GM21825 (cell line): ENCODE data around the gene SH3PXD2B.

ENCODE experiments used
- ATAC-seq: cut with Tn5 transposase; IDR thresholded peaks from one replicate; pipeline ENCODE4 v1.9.1; 2021; ENCODE audit warnings: mild to moderate bottlenecking, moderate library complexity; ENCODE audit not compliant: unreplicated experiment

Gene SH3PXD2B

DNA sequence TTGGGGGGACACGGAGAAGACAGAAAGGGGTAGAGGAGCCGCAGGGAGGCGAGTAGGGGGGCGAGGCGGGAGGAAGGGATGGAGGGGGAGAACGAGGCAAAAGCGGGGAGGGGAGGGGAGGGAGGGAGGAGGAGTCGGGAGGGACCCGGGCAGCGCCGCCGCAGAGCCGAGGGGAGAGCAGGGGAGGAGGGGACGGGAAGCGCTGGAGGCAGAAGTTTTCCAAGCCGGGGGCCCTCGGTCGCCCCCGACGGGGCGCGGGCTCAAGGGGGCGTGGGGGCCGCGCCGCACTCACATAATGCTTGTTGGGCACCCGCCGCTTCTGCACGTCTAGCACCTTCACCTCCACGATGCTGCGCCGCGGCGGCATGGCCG is 353 bp downstream of the SH3PXD2B start:
- ATAC-seq: no peak

GRCh38 chr5:172453206-172453985 is 929 bp downstream of the SH3PXD2B start:
- ATAC-seq: no peak

- ATAC-seq: no peak
Observed at GRCh38 chr5:172452398-172453205, 1.7 kb downstream of the SH3PXD2B start.

GRCh38 chr5:172451771-172452197 is 2.5 kb downstream of the SH3PXD2B start:
- ATAC-seq: no peak

- no peak for ATAC-seq
Observed at GRCh38 chr5:172450861-172451695, 3.2 kb downstream of the SH3PXD2B start.

- ATAC-seq: no peak
Observed at GRCh38 chr5:172450453-172450852, 3.9 kb downstream of the SH3PXD2B start.

- no peak for ATAC-seq
Observed at GRCh38 chr5:172448999-172449398, 5.3 kb downstream of the SH3PXD2B start.

DNA sequence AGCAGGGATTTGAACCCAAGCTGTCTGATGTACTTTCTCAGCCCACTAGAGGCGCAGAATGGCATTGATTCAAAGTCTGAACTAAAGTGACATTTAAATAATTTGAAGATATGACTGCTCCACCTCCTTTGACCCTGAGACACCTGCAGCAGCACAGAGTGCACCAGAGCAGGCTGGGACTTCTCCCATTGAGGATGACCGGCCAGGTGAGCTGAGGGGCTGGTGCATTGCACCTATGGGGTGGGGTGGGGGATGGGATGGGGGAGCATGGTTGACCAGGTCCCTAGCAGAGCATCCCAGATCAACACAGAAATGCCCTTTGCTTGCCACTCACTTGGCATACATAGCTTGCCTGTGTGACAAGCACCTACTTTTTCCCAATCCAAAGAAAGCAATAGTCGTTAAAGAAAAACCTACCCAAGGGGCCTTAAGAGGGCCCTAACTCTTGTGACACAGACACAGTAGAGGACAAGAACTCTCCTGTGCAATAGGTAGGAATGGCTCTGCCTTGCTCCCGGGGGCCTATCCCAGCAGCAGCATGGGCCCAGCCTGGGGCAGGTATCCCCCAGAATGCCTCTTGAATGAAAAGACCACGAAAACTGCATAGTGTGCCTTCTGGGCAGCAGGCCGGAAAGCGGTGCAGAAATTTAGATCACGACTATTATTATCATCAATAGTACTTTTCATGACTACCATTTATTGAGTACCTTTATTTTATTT is 6.5 kb downstream of the SH3PXD2B start:
- no peak for ATAC-seq

GRCh38 chr5:172446336-172447051 is 7.8 kb downstream of the SH3PXD2B start:
- ATAC-seq: no peak

GRCh38 chr5:172445866-172446265 is 8.5 kb downstream of the SH3PXD2B start:
- ATAC-seq: no peak

- no peak for ATAC-seq
Observed at GRCh38 chr5:172444626-172445365, 9.5 kb downstream of the SH3PXD2B start.

DNA sequence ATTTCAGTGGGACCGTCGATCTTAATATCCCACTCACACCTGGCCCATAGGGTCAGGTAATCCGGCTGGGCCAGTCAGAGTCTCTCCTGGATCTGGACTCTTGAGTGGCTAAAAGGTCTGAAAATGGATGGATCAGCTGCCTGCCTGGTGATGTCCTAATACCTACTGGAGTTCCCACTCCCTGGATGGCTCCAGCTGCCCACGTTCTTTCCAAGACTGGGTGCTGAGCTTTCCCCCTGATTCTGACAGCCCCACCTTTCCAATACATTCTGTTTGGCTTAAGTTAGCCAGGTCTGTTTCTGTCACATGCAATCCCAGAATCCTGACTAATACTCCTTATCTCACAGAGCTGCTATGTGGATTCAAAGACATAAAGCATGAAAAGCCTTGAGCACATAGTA is 10.2 kb downstream of the SH3PXD2B start:
- no peak for ATAC-seq

GRCh38 chr5:172443441-172444109 is 10.8 kb downstream of the SH3PXD2B start:
- no peak for ATAC-seq

- no peak for ATAC-seq
Observed at GRCh38 chr5:172442592-172442991, 11.7 kb downstream of the SH3PXD2B start.

DNA sequence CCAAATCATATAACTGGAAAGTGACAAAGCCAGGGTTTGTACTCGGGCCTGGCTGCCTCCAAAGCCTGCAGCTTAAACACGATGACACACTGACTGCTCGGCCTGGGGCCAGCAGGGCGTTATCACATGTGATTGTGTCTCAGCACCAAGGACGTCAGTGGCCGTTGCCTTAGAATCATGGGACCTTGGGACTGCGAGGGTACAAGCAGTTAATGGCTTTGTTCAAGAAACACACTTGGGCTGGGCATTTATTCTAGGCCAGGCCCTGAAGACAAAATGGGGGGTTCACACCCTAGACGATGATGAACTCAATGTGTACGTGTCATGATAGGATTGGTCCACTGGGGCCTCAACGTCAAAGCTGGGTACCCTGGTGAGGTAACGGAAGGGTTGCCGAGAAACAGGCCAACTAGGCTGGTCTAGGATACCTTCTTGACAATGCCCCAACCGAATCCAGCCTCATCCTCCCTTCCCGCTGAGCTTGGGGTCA is 13.0 kb downstream of the SH3PXD2B start:
- ATAC-seq: no peak

GRCh38 chr5:172440486-172440885 is 13.8 kb downstream of the SH3PXD2B start:
- no peak for ATAC-seq

GRCh38 chr5:172439785-172440477 is 14.4 kb downstream of the SH3PXD2B start:
- ATAC-seq: no peak

- no peak for ATAC-seq
Observed at GRCh38 chr5:172438319-172438668, 16.0 kb downstream of the SH3PXD2B start.
